ENCODE measurements around the gene PPT1. TPM values are rescaled to one million over a fixed set of nuclear protein-coding genes. Genes with fewer than 3 reads are reported as not detected.

Gene PPT1
- 100 to 1,000 TPM in 2 of 3 donors, 10 to 100 TPM in 1; 96.8 to 118 (median 109) TPM for total RNA-seq

GRCh38 chr1:40096977-40097782 lies at the start of gene PPT1:
Gene PPT1 (minus strand): TSS chr1:40097252. CDS start chr1:40097238, 14 bp downstream.
- H3K36me3 Mint-ChIP-seq (ENCODE audit: insufficient read depth), result peaks cover 16% of the 10 kb centered on the region
- no peaks in the 10 kb centered on the region for H3K9me3 Mint-ChIP-seq
- ATAC-seq (peak; percentile 96 to 97), DNase-seq (peak; percentile 65)
- no peaks in the 10 kb centered on the region for H3K27me3 Mint-ChIP-seq (ENCODE audit: low read depth)
- H3K4me1 Mint-ChIP-seq (ENCODE audit: low read depth), result peaks cover 28% of the 10 kb centered on the region
- peak within 1 kb of the TSS; percentile 94 for H3K4me3 Mint-ChIP-seq

- ATAC-seq (peak; percentile 84 to 87), DNase-seq (peak; percentile 39)
- Mint-ChIP-seq H3K36me3 (ENCODE audit: insufficient read depth) (no peaks in the 10 kb centered on the region), H3K4me1 (ENCODE audit: low read depth) (peaks cover 6% of the 10 kb centered on the region), H3K9me3 (no peaks in the 10 kb centered on the region), H3K4me3 (no peak overlapping the region), H3K27me3 (ENCODE audit: low read depth) (peaks cover 22% of the 10 kb centered on the region)
Observed at GRCh38 chr1:40143891-40144575, 47.0 kb upstream of the PPT1 start.

- no peaks in the 10 kb centered on the region for H3K36me3 Mint-ChIP-seq (ENCODE audit: insufficient read depth)
- peaks cover 6% of the 10 kb centered on the region for H3K4me1 Mint-ChIP-seq (ENCODE audit: low read depth)
- peaks cover 15% of the 10 kb centered on the region for H3K27me3 Mint-ChIP-seq (ENCODE audit: low read depth)
- DNase-seq (no peak), ATAC-seq (no peak)
- H3K9me3 Mint-ChIP-seq, result no peaks in the 10 kb centered on the region
- no peak overlapping the region for H3K4me3 Mint-ChIP-seq
Observed at GRCh38 chr1:40141878-40142535, 45.0 kb upstream of the PPT1 start.

- Mint-ChIP-seq H3K4me3 (no peak overlapping the region), H3K36me3 (ENCODE audit: insufficient read depth) (no peaks in the 10 kb centered on the region), H3K27me3 (ENCODE audit: low read depth) (peaks cover 10% of the 10 kb centered on the region), H3K4me1 (ENCODE audit: low read depth) (peaks cover 6% of the 10 kb centered on the region), H3K9me3 (no peaks in the 10 kb centered on the region)
- no peak for DNase-seq
- ATAC-seq, result no peak
Observed at GRCh38 chr1:40140211-40140973, 43.3 kb upstream of the PPT1 start.

- Mint-ChIP-seq H3K4me1 (ENCODE audit: low read depth) (no peaks in the 10 kb centered on the region), H3K27me3 (ENCODE audit: low read depth) (peaks cover 7% of the 10 kb centered on the region), H3K36me3 (ENCODE audit: insufficient read depth) (no peaks in the 10 kb centered on the region), H3K4me3 (no peak overlapping the region), H3K9me3 (no peaks in the 10 kb centered on the region)
- ATAC-seq, result no peak
- no peak for DNase-seq
Observed at GRCh38 chr1:40133839-40134238, 36.8 kb upstream of the PPT1 start.

GRCh38 chr1:40133312-40133665 lies 36.2 kb upstream of the PPT1 start:
- H3K27me3 Mint-ChIP-seq (ENCODE audit: low read depth), result peaks cover 8% of the 10 kb centered on the region
- H3K36me3 Mint-ChIP-seq (ENCODE audit: insufficient read depth), result no peaks in the 10 kb centered on the region
- no peaks in the 10 kb centered on the region for H3K4me1 Mint-ChIP-seq (ENCODE audit: low read depth)
- DNase-seq (no peak), ATAC-seq (no peak)
- H3K9me3 Mint-ChIP-seq, result no peaks in the 10 kb centered on the region
- no peak overlapping the region for H3K4me3 Mint-ChIP-seq

GRCh38 chr1:40132383-40133311 lies 35.6 kb upstream of the PPT1 start:
- peaks cover 8% of the 10 kb centered on the region for H3K27me3 Mint-ChIP-seq (ENCODE audit: low read depth)
- DNase-seq (no peak), ATAC-seq (no peak)
- no peaks in the 10 kb centered on the region for H3K36me3 Mint-ChIP-seq (ENCODE audit: insufficient read depth)
- no peaks in the 10 kb centered on the region for H3K4me1 Mint-ChIP-seq (ENCODE audit: low read depth)
- no peak overlapping the region for H3K4me3 Mint-ChIP-seq
- H3K9me3 Mint-ChIP-seq, result no peaks in the 10 kb centered on the region

GRCh38 chr1:40130892-40131291 lies 33.8 kb upstream of the PPT1 start:
- DNase-seq (no peak), ATAC-seq (no peak)
- no peak overlapping the region for H3K4me3 Mint-ChIP-seq
- H3K36me3 Mint-ChIP-seq (ENCODE audit: insufficient read depth), result no peaks in the 10 kb centered on the region
- H3K9me3 Mint-ChIP-seq, result no peaks in the 10 kb centered on the region
- H3K27me3 Mint-ChIP-seq (ENCODE audit: low read depth), result peaks cover 8% of the 10 kb centered on the region
- H3K4me1 Mint-ChIP-seq (ENCODE audit: low read depth), result no peaks in the 10 kb centered on the region

GRCh38 chr1:40122855-40123254 lies 25.8 kb upstream of the PPT1 start:
- H3K4me1 Mint-ChIP-seq (ENCODE audit: low read depth), result no peaks in the 10 kb centered on the region
- ATAC-seq (no peak), DNase-seq (no peak)
- H3K4me3 Mint-ChIP-seq, result no peak overlapping the region
- peaks cover 3% of the 10 kb centered on the region for H3K27me3 Mint-ChIP-seq (ENCODE audit: low read depth)
- H3K36me3 Mint-ChIP-seq (ENCODE audit: insufficient read depth), result no peaks in the 10 kb centered on the region
- H3K9me3 Mint-ChIP-seq, result no peaks in the 10 kb centered on the region

- Mint-ChIP-seq H3K9me3 (no peaks in the 10 kb centered on the region), H3K27me3 (ENCODE audit: low read depth) (peaks cover 6% of the 10 kb centered on the region), H3K4me1 (ENCODE audit: low read depth) (no peaks in the 10 kb centered on the region), H3K4me3 (no peak overlapping the region), H3K36me3 (ENCODE audit: insufficient read depth) (no peaks in the 10 kb centered on the region)
- DNase-seq (no peak), ATAC-seq (no peak)
Observed at GRCh38 chr1:40120128-40120527, 23.1 kb upstream of the PPT1 start.

GRCh38 chr1:40114400-40114799 lies 17.3 kb upstream of the PPT1 start:
- H3K27me3 Mint-ChIP-seq (ENCODE audit: low read depth), result peaks cover 18% of the 10 kb centered on the region
- ATAC-seq (no peak), DNase-seq (no peak)
- no peak overlapping the region for H3K4me3 Mint-ChIP-seq
- peaks cover 4% of the 10 kb centered on the region for H3K36me3 Mint-ChIP-seq (ENCODE audit: insufficient read depth)
- no peaks in the 10 kb centered on the region for H3K4me1 Mint-ChIP-seq (ENCODE audit: low read depth)
- H3K9me3 Mint-ChIP-seq, result peaks cover 11% of the 10 kb centered on the region

GRCh38 chr1:40110389-40110788 lies 13.3 kb upstream of the PPT1 start:
- H3K4me3 Mint-ChIP-seq, result no peak overlapping the region
- no peaks in the 10 kb centered on the region for H3K4me1 Mint-ChIP-seq (ENCODE audit: low read depth)
- no peak for ATAC-seq
- peaks cover 19% of the 10 kb centered on the region for H3K9me3 Mint-ChIP-seq
- peaks cover 4% of the 10 kb centered on the region for H3K36me3 Mint-ChIP-seq (ENCODE audit: insufficient read depth)
- H3K27me3 Mint-ChIP-seq (ENCODE audit: low read depth), result peaks cover 21% of the 10 kb centered on the region
- no peak for DNase-seq

- Mint-ChIP-seq H3K9me3 (peaks cover 24% of the 10 kb centered on the region), H3K27me3 (ENCODE audit: low read depth) (peaks cover 18% of the 10 kb centered on the region), H3K4me3 (no peak overlapping the region), H3K36me3 (ENCODE audit: insufficient read depth) (peaks cover 4% of the 10 kb centered on the region), H3K4me1 (ENCODE audit: low read depth) (peaks cover 3% of the 10 kb centered on the region)
- no peak for ATAC-seq
- DNase-seq, result no peak
Observed at GRCh38 chr1:40107290-40107959, 10.4 kb upstream of the PPT1 start.
